NB4 (cell line): ENCODE data around the gene UTP25.
"Not testable (repeated sequence)": the region's sequence is repeated elsewhere in the genome, so short reads cannot be mapped to it uniquely, and the experiment has no call there.

Source experiments
- DNase-seq: peaks from one replicate; pipeline ENCODE4 v3.0.0; 2010; ENCODE audit warnings: low read depth
- H3K4me3 ChIP-seq: one replicate; pipeline ENCODE4 v1.5.1; 2011; ENCODE audit warnings: mild to moderate bottlenecking, low read depth, low read length, moderate library complexity
- CTCF ChIP-seq: IDR thresholded peaks from one replicate; pipeline ENCODE4 v1.5.1; 2012; ENCODE audit warnings: low read depth, low read length
- MAX ChIP-seq: IDR thresholded peaks from 2 replicates; pipeline ENCODE4 v1.6.1; 2011; ENCODE audit warnings: low read depth, low read length
- MYC ChIP-seq: IDR thresholded peaks from 2 replicates; pipeline ENCODE4 v1.6.1; 2011; ENCODE audit warnings: low read depth, low read length
- POLR2A ChIP-seq: IDR thresholded peaks from 2 replicates; pipeline ENCODE4 v1.6.1; 2011; ENCODE audit warnings: mild to moderate bottlenecking; ENCODE audit not compliant: insufficient read length; ENCODE audit errors: extremely low read depth

UTP25 gene

GRCh38 chr1:209885403-209886218 lies 57.8 kb downstream of the UTP25 start:
- peak; percentile 12 for DNase-seq
- TF ChIP-seq MYC: no peak
- TF ChIP-seq MAX: no peak
- no peak for TF ChIP-seq CTCF
- no peak for TF ChIP-seq POLR2A
- H3K4me3 ChIP-seq: no peak overlapping the region

GRCh38 chr1:209886219-209886536 lies 58.4 kb downstream of the UTP25 start:
- no peak overlapping the region for H3K4me3 ChIP-seq
- DNase-seq: no peak
- TF ChIP-seq MAX (no peak), CTCF (no peak), MYC (no peak), POLR2A (no peak)

- not testable (repeated sequence) for H3K4me3 ChIP-seq, DNase-seq
Observed at GRCh38 chr1:209888291-209889076, 60.7 kb downstream of the UTP25 start.

- no peak for DNase-seq
- no peak overlapping the region for H3K4me3 ChIP-seq
- TF ChIP-seq CTCF (no peak), MAX (no peak), MYC (no peak), POLR2A (no peak)
Observed at GRCh38 chr1:209889077-209889418, 61.3 kb downstream of the UTP25 start.

GRCh38 chr1:209890641-209891330 lies 63.0 kb downstream of the UTP25 start:
- TF ChIP-seq CTCF (no peak), MAX (no peak), POLR2A (no peak), MYC (no peak)
- no peak for DNase-seq

GRCh38 chr1:209893751-209894150 lies 66.0 kb downstream of the UTP25 start:
- no peak for DNase-seq
- H3K4me3 ChIP-seq: no peak overlapping the region
- TF ChIP-seq POLR2A (no peak), CTCF (no peak), MAX (no peak), MYC (no peak)

More at GRCh38 chr1:209890641-209891330, 63.0 kb downstream of the UTP25 start:
- H3K4me3 ChIP-seq: no peak overlapping the region
